H1 (cell line): ENCODE results near the gene MPDU1. TPM values are rescaled to one million over a fixed set of nuclear protein-coding genes. Genes with fewer than 3 reads are reported as not detected.

ENCODE experiments used
- ATF3 ChIP-seq: IDR thresholded peaks from 2 replicates; pipeline ENCODE4 v1.6.1; 2011; ENCODE audit warnings: low read depth, mild to moderate bottlenecking, low read length; ENCODE audit not compliant: insufficient read depth
- CREB1 ChIP-seq: IDR thresholded peaks from 2 replicates; pipeline ENCODE4 v1.6.1; 2012; ENCODE audit warnings: inconsistent platforms
- E2F6 ChIP-seq: IDR thresholded peaks from 2 replicates; pipeline ENCODE4 v1.6.1; 2012; ENCODE audit warnings: inconsistent platforms
- KDM1A ChIP-seq: fragments of 200-600, 300-600 bp; sonication (generic); IDR thresholded peaks from 2 replicates; pipeline ENCODE4 v1.7.1; 2016; ENCODE audit warnings: mild to moderate bottlenecking, low read length, borderline replicate concordance
- MAFK ChIP-seq: IDR thresholded peaks from 2 replicates; pipeline ENCODE4 v1.6.1; 2012; ENCODE audit warnings: low read depth, mild to moderate bottlenecking, improper control_type of control experiment, low read length
- MAX ChIP-seq: IDR thresholded peaks from 2 replicates; pipeline ENCODE4 v1.6.1; 2012; ENCODE audit warnings: inconsistent platforms
- polyA plus RNA-seq, 7 experiments: library from polyadenylated mRNA; depleted of rRNA in 3 of 7; stranded (reverse) in 5 of 7; unstranded in 2 of 7; fragments of >200 nt in 5 of 7; fragments of 200-250 nt in 2 of 7; gene quantifications; 1 replicate in 5 of 7; 2 replicates in 1 of 7; 4 replicates in 1 of 7; pipeline versions ENCODE4 v1.2.1 to v1.2.3, GENCODE V29; 2011 to 2013; ENCODE audit warnings: missing spikeins in 2 of 7, mixed read lengths in 2 of 7
- total RNA-seq: library from RNA; stranded (reverse); fragmentation: NEBNext Ultra II Directional; extraction: Animal tissue kit (Norgen Biotek cat#: 25700); gene quantifications from 2 replicates; pipeline ENCODE4 v1.2.1, GENCODE V29; 2021

MPDU1 gene
- total and polyA plus RNA-seq, 2 of the 8 experiments (the other 6 are each of a cell fraction or from before 2014, with no cell fraction given): 63.2 to 142 TPM

- peak; percentile 99 for TF ChIP-seq MAX
- TF ChIP-seq ATF3: peak; percentile 81
- no peak for TF ChIP-seq KDM1A
- no peak for TF ChIP-seq MAFK
- TF ChIP-seq CREB1: no peak
- peak; percentile 92 for TF ChIP-seq E2F6
Measured at GRCh38 chr17:7572338-7572587, 11.4 kb upstream of the MPDU1 start (continued).
